GM12878 (cell line): ENCODE results near the gene FGD6. TPM values are rescaled to one million over a fixed set of nuclear protein-coding genes. Genes with fewer than 3 reads are reported as not detected.

ENCODE experiments used
- ATAC-seq: fragments of 200-7000 bp; cut with Tn5 transposase; 3 replicates; pipeline ENCODE4 v1.9.1; 2020; ENCODE audit warnings: mild to moderate bottlenecking, moderate library complexity
- BruUV-seq: library from RNA; stranded (reverse); fragments of 400-500 nt; replicated peaks from 2 replicates; lab custom pipeline; 2021; lab: Mats Ljungman, UMichigan
- CTCF ChIA-PET: fragments of 300-600 bp; sonication (Branson Sonifier 250); formaldehyde crosslinking; extraction: SDS; loops from one replicate; lab custom pipeline; 2021; ENCODE audit warnings: inconsistent platforms; lab: Yijun Ruan, JAX
- POLR2A ChIA-PET: fragments of 350-600 bp; formaldehyde crosslinking; extraction: SDS; loops from one replicate; lab custom pipeline; 2021; ENCODE audit warnings: inconsistent platforms; lab: Charles Lee
- RAD21 ChIA-PET: fragments of 300-600 bp; sonication (Branson Sonifier 250); formaldehyde crosslinking; loops from one replicate; lab custom pipeline; 2023; ENCODE audit warnings: antibody characterized with exemption; ENCODE audit not compliant: unreplicated experiment; lab: Charles Lee
- SMC1A ChIA-PET: fragments of 300-600 bp; sonication (Branson Sonifier 250); formaldehyde crosslinking; loops from one replicate; lab custom pipeline; 2023; ENCODE audit not compliant: unreplicated experiment, uncharacterized antibody; lab: Charles Lee
- DNase-seq: peaks from one replicate; pipeline ENCODE4 v3.0.0-alpha.2; 2011; ENCODE audit warnings: low read depth, low spot score
- FAIRE-seq: peaks from 3 replicates; lab custom pipeline; 2011; peaks lifted over from hg19 to GRCh38; lab: Jason Lieb, UNC
- H2AFZ ChIP-seq: 2 replicates; pipeline ENCODE4 v1.6.0; 2011; ENCODE audit warnings: low read depth, low read length, control low read depth; ENCODE audit not compliant: control insufficient read depth
- H3K27ac ChIP-seq: 2 replicates; pipeline ENCODE4 v1.5.1; 2011; ENCODE audit warnings: control low read depth; ENCODE audit not compliant: control insufficient read depth, insufficient read depth
- H3K27me3 ChIP-seq, 2 experiments: replicated peaks in 1 of 2; 2 replicates each; pipeline versions ENCODE4 v1.6.0 to v1.6.1; 2011; ENCODE audit warnings: low read length in 1 of 2; ENCODE audit not compliant: control insufficient read depth in 2 of 2, insufficient read depth in 2 of 2
- H3K36me3 ChIP-seq, 2 experiments: 2 replicates each; pipeline ENCODE4 v1.5.1; 2011; ENCODE audit warnings: low read length in 1 of 2; ENCODE audit not compliant: control insufficient read depth in 2 of 2, insufficient read depth in 2 of 2
- H3K4me1 ChIP-seq: 2 replicates; pipeline ENCODE4 v1.6.1; 2011; ENCODE audit warnings: mild to moderate bottlenecking, low read length, moderate library complexity, mixed read lengths; ENCODE audit not compliant: control insufficient read depth, insufficient read depth
- H3K4me2 ChIP-seq: 2 replicates; pipeline ENCODE4 v1.6.0; 2011; ENCODE audit warnings: control low read depth; ENCODE audit not compliant: control insufficient read depth, insufficient read depth
- H3K4me3 ChIP-seq: fragments of 200-600 bp; sonication (generic); 2 replicates; pipeline ENCODE4 v1.5.1; 2016
- H3K79me2 ChIP-seq: 2 replicates; pipeline ENCODE4 v1.6.0; 2011; ENCODE audit warnings: low read length; ENCODE audit not compliant: control insufficient read depth, insufficient read depth
- H3K9ac ChIP-seq: 2 replicates; pipeline ENCODE4 v1.8.0; 2011; ENCODE audit warnings: low read length, control low read depth, mixed read lengths; ENCODE audit not compliant: control insufficient read depth, insufficient read depth
- H3K9me3 ChIP-seq: replicated peaks from 3 replicates; pipeline ENCODE4 v1.5.1; 2011; ENCODE audit warnings: mild to moderate bottlenecking, low read length; ENCODE audit not compliant: control insufficient read depth, insufficient read depth
- H4K20me1 ChIP-seq: 2 replicates; pipeline ENCODE4 v1.6.0; 2011; ENCODE audit not compliant: control insufficient read depth, insufficient read depth
- EZH2 ChIP-seq: IDR thresholded peaks from 2 replicates; pipeline ENCODE4 v1.6.1; 2012; ENCODE audit warnings: low read depth, mild to moderate bottlenecking, control low read depth, inconsistent platforms, low read length, borderline replicate concordance; ENCODE audit not compliant: control insufficient read depth
- FOXK2 ChIP-seq: fragments of 450-650 bp; IDR thresholded peaks from 2 replicates; pipeline ENCODE4 v1.6.1; 2017; ENCODE audit warnings: mild to moderate bottlenecking, moderate library complexity
- IKZF1 ChIP-seq: fragments of 450-650 bp; conservative IDR thresholded peaks from 2 replicates; pipeline ENCODE4 v1.6.1; 2017; ENCODE audit warnings: antibody characterized with exemption, mild to moderate bottlenecking
- NFIC ChIP-seq: IDR thresholded peaks from 2 replicates; pipeline ENCODE4 v1.6.1; 2012; ENCODE audit warnings: low read depth, mild to moderate bottlenecking, inconsistent platforms, low read length, moderate library complexity
- RFX5 ChIP-seq: IDR thresholded peaks from 2 replicates; pipeline ENCODE4 v1.6.1; 2011; ENCODE audit warnings: low read depth, low read length, improper control_type of control experiment
- SIX5 ChIP-seq: IDR thresholded peaks from 2 replicates; pipeline ENCODE4 v1.6.1; 2011; ENCODE audit warnings: mild to moderate bottlenecking, low read depth, low read length, moderate library complexity; ENCODE audit not compliant: severe bottlenecking
- SREBF2 ChIP-seq: IDR thresholded peaks from 2 replicates; pipeline ENCODE4 v1.6.1; 2012; ENCODE audit warnings: mild to moderate bottlenecking, low read length
- TBL1XR1 ChIP-seq: IDR thresholded peaks from 2 replicates; pipeline ENCODE4 v1.6.1; 2012; ENCODE audit warnings: low read depth, low read length, improper control_type of control experiment
- TCF3 ChIP-seq: IDR thresholded peaks from 2 replicates; pipeline ENCODE4 v1.6.1; 2012; ENCODE audit warnings: low read depth, mild to moderate bottlenecking, low read length, borderline replicate concordance; ENCODE audit not compliant: insufficient read depth
- WGBS: methylation state at CpG from one replicate; pipeline ENCODE4 v1.1.6; 2016; ENCODE audit warnings: low lambda C conversion rate; ENCODE audit not compliant: insufficient replicate concordance, insufficient coverage; ENCODE audit errors: missing lambda C conversion rate; 5-methylcytosine and 5-hydroxymethylcytosine counted together
- in situ Hi-C: fragments of 300-500 bp; cut with MboI; formaldehyde crosslinking; loops from 9 replicates; pipeline ENCODE4 v1.14.3; 2018; ENCODE audit warnings: mixed read lengths
- intact Hi-C: fragments of 100-400 bp; cut with micrococcal nuclease; formaldehyde crosslinking; loops from one replicate; pipeline ENCODE4 v1.14.2; 2022; ENCODE audit not compliant: unreplicated experiment
- polyA plus RNA-seq, 11 experiments: library from polyadenylated mRNA; depleted of rRNA in 4 of 11; unstranded in 6 of 11; stranded (reverse) in 5 of 11; fragments of >200 nt; fragmentation: Nextera tagmentation in 4 of 11; fragmentation: Illumina TruSeq in 1 of 11; extraction: Ambion mirVana in 4 of 11; extraction: Trizol in 1 of 11; gene quantifications; 1 replicate in 1 of 11; 2 replicates in 10 of 11; pipeline versions ENCODE4 v1.2.1 to v1.2.3, GENCODE V29; 2011 to 2016; ENCODE audit warnings: inconsistent platforms in 2 of 11, missing spikeins in 2 of 11, low read depth in 1 of 11
- total RNA-seq, 4 experiments: library from RNA; depleted of rRNA in 3 of 4; stranded (reverse); fragments of >200 nt in 3 of 4; fragmentation: Illumina TruSeq in 1 of 4; extraction: Trizol in 1 of 4; gene quantifications; 2 replicates each; pipeline versions ENCODE4 v1.2.1 to v1.2.3, GENCODE V29; 2013 to 2021
- TF ChIP-seq, protein P1 (sequence below): IDR thresholded peaks from 2 replicates; pipeline ENCODE4 v1.6.1; 2012; ENCODE audit warnings: low read depth, low read length, improper control_type of control experiment
- TF ChIP-seq, protein P2 (sequence below): fragments of 450-650 bp; IDR thresholded peaks from 2 replicates; pipeline ENCODE4 v1.6.1; 2016; ENCODE audit warnings: mild to moderate bottlenecking
- TF ChIP-seq, protein P3 (sequence below): IDR thresholded peaks from 2 replicates; pipeline ENCODE4 v1.6.1; 2012; ENCODE audit warnings: low read length, inconsistent platforms
- TF ChIP-seq, protein P4 (sequence below): fragments of 450-650 bp; formaldehyde crosslinking; IDR thresholded peaks from 2 replicates; pipeline ENCODE4 v1.5.0; 2022; ENCODE audit warnings: mild to moderate bottlenecking, missing genetic modification characterization

Gene FGD6
- total and polyA plus RNA-seq, 10 of the 15 experiments (the other 5 are each of a cell fraction or from before 2014, with no cell fraction given) = 2.4 to 15.5 (median 8.9) TPM

DNA sequence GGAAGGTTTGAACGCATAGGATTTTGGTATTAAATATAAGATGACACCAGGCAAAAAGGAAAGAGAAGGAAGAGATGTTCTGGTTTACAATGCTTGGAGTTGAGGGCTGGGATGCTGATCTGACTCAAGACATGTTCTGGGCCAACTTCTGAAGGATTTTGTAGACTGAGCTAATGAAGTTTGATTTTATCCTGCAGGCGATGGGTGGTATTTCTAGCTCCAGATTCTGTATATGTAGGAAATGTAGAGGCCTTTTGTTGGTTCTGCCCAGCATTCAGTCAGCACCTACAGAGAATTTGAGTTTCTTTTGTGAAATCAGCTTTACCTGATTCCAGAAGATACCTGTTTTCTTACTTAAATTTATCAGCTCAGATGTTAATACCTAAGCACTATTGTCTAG lies 48.5 kb upstream of the FGD6 start:
- 95% methylated on average over 2 of the region's 2 CpGs for WGBS
- Histone ChIP-seq H3K36me3 (peaks cover 0 to 12% of the 10 kb centered on the region in 2 experiments; a peak in 3 of 4 replicates), H3K27ac (no peak overlapping the region), H3K4me1 (no peaks in the 10 kb centered on the region), H3K4me2 (no peak overlapping the region), H2AFZ (no peak overlapping the region), H3K9ac (no peak overlapping the region), H3K27me3 (no peaks in the 10 kb centered on the region), H3K4me3 (no peak overlapping the region), H4K20me1 (no peaks in the 10 kb centered on the region)
- RAD21 ChIA-PET = no interaction called here
- CTCF ChIA-PET = interaction anchor here (0.8 to 0.9 kb wide), 2 partner anchors 26 to 149 kb away, joined by 3 read pairs; no protein-coding TSS in a partner anchor
- intact Hi-C loops (no loop called here), in situ Hi-C loops (no loop called here)
- BruUV-seq = no TSS peak
- SMC1A ChIA-PET = interaction anchor here (0.8 to 1.6 kb wide), 4 partner anchors 12 to 268 kb away, joined by 3 to 4 read pairs (median 4); no protein-coding TSS in a partner anchor
- POLR2A ChIA-PET = interaction anchor here (0.7 to 1.4 kb wide), 2 partner anchors 17 to 22 kb away, joined by 3 to 4 read pairs; no protein-coding TSS in a partner anchor
- no peak for ATAC-seq
- DNase-seq = no peak
- no peak for FAIRE-seq
- TF ChIP-seq, protein P1, sequence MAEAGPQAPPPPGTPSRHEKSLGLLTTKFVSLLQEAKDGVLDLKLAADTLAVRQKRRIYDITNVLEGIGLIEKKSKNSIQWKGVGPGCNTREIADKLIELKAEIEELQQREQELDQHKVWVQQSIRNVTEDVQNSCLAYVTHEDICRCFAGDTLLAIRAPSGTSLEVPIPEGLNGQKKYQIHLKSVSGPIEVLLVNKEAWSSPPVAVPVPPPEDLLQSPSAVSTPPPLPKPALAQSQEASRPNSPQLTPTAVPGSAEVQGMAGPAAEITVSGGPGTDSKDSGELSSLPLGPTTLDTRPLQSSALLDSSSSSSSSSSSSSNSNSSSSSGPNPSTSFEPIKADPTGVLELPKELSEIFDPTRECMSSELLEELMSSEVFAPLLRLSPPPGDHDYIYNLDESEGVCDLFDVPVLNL = no peak
- TF ChIP-seq RFX5 = no peak
- TF ChIP-seq, protein P2, sequence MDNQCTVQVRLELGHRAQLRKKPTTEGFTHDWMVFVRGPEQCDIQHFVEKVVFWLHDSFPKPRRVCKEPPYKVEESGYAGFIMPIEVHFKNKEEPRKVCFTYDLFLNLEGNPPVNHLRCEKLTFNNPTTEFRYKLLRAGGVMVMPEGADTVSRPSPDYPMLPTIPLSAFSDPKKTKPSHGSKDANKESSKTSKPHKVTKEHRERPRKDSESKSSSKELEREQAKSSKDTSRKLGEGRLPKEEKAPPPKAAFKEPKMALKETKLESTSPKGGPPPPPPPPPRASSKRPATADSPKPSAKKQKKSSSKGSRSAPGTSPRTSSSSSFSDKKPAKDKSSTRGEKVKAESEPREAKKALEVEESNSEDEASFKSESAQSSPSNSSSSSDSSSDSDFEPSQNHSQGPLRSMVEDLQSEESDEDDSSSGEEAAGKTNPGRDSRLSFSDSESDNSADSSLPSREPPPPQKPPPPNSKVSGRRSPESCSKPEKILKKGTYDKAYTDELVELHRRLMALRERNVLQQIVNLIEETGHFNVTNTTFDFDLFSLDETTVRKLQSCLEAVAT = no peak
- TF ChIP-seq, protein P3, sequence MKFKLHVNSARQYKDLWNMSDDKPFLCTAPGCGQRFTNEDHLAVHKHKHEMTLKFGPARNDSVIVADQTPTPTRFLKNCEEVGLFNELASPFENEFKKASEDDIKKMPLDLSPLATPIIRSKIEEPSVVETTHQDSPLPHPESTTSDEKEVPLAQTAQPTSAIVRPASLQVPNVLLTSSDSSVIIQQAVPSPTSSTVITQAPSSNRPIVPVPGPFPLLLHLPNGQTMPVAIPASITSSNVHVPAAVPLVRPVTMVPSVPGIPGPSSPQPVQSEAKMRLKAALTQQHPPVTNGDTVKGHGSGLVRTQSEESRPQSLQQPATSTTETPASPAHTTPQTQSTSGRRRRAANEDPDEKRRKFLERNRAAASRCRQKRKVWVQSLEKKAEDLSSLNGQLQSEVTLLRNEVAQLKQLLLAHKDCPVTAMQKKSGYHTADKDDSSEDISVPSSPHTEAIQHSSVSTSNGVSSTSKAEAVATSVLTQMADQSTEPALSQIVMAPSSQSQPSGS = no peak
- TF ChIP-seq EZH2 = no peak
- no peak for TF ChIP-seq SREBF2
- TF ChIP-seq TBL1XR1 = no peak
- TF ChIP-seq SIX5 = no peak
- no peak for TF ChIP-seq TCF3
- TF ChIP-seq IKZF1 = no peak
- TF ChIP-seq NFIC = no peak
- TF ChIP-seq FOXK2 = no peak
- TF ChIP-seq, protein P4, sequence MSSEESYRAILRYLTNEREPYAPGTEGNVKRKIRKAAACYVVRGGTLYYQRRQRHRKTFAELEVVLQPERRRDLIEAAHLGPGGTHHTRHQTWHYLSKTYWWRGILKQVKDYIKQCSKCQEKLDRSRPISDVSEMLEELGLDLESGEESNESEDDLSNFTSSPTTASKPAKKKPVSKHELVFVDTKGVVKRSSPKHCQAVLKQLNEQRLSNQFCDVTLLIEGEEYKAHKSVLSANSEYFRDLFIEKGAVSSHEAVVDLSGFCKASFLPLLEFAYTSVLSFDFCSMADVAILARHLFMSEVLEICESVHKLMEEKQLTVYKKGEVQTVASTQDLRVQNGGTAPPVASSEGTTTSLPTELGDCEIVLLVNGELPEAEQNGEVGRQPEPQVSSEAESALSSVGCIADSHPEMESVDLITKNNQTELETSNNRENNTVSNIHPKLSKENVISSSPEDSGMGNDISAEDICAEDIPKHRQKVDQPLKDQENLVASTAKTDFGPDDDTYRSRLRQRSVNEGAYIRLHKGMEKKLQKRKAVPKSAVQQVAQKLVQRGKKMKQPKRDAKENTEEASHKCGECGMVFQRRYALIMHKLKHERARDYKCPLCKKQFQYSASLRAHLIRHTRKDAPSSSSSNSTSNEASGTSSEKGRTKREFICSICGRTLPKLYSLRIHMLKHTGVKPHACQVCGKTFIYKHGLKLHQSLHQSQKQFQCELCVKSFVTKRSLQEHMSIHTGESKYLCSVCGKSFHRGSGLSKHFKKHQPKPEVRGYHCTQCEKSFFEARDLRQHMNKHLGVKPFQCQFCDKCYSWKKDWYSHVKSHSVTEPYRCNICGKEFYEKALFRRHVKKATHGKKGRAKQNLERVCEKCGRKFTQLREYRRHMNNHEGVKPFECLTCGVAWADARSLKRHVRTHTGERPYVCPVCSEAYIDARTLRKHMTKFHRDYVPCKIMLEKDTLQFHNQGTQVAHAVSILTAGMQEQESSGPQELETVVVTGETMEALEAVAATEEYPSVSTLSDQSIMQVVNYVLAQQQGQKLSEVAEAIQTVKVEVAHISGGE (CRISPR knock-in tag) = no peak
- TF ChIP-seq, all 136 proteins: peak for 0
- no peaks in the 10 kb centered on the region for H3K9me3 ChIP-seq
- no peaks in the 10 kb centered on the region for H3K79me2 ChIP-seq
